Measurements from ENCODE around the gene GPR84.

The GPR84 gene

DNA sequence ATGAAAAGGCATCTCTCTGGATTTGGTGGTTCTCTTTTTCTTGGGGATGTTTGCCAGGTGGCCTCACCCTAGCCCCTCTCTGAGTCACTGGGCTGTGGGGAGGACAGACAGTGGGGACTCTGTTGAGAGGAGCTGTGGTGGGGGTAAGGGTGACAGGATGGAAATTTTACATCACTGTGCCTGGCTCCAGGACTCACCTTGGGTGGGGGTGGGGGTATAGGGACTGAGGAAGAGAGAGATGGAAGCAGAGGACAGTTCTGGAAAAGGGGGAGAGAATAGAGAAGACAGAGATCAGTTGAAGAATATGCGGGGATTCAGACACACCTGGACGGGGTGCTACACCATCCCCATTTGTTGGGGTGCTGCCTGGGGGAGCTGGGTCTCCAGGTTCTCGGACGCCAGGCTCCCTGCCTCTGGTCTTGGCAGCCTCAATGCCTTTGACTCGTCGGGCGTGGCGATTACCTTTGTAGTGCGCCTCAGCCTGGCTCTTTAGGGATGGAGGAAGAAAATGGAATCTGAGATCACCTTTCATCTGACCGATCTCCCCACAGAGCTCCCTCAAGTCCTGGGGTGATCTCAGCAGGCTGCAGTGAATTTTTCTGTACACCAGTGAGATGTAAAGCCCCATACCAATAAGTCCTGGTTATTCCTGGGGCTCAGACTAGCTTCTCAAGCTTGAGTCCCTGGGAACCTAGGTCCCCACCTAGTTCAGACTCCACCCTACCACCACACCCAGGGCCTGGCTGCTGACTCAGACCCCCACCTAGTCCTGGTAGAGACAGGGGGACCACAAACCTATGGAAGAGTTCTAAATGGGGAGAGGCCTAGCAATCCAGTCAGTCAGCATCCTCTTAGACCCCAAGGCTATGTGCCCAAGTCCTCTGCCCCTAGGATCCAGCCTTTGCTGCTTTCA lies 9.6 kb upstream of the GPR84 start:
- DNase-seq (ENCODE audit: low read depth): no peak

- DNase-seq (ENCODE audit: low read depth): no peak
Measured at GRCh38 chr12:54372113-54372806, 8.0 kb upstream of the GPR84 start.

- no peak for DNase-seq (ENCODE audit: low read depth)
Measured at GRCh38 chr12:54371328-54372112, 7.2 kb upstream of the GPR84 start.

GRCh38 chr12:54370171-54370730 lies 6.0 kb upstream of the GPR84 start:
- DNase-seq (ENCODE audit: low read depth): no peak

- no peak for DNase-seq (ENCODE audit: low read depth)
Measured at GRCh38 chr12:54369597-54370131, 5.4 kb upstream of the GPR84 start.

- peak; percentile 86 for DNase-seq (ENCODE audit: low read depth)
Measured at GRCh38 chr12:54368709-54369596, 4.7 kb upstream of the GPR84 start.

DNA sequence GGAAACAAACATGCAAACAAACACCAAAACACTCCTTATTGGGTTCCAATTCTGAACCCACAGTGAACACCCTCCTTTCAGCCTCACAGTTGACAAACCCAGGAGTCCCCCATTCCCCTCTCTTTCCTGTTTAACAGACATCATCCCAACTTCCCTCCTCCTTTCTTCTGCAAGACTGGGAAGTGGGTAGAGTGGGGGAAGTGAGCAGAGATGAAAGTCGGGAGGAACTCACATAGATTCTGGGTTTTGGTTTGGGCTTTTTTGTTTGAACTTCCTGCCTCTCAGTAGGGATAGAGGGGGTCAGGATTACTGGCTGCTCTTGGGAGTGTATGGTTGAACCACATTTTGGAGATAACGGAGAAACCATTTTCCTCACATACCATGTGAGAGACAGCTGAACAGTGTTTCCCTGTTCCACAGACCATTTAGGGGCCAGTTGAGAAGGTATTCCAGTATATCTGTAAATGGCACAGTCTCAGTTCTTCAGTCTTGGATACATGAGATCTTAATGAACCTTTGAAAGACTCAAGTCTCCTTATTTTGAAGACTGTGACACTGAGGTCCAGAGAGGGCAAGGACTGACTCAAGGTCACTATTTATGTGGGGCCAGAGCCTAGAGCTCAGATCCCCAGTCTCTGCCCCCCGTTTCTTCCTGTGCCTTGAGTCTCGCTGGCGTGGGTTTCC lies 3.9 kb upstream of the GPR84 start:
- DNase-seq (ENCODE audit: low read depth): no peak

GRCh38 chr12:54363618-54364017 lies 668 bp downstream of the GPR84 start:
- no peak for DNase-seq (ENCODE audit: low read depth)

- DNase-seq (ENCODE audit: low read depth): no peak
Measured at GRCh38 chr12:54363047-54363446, 1.2 kb downstream of the GPR84 start.

DNA sequence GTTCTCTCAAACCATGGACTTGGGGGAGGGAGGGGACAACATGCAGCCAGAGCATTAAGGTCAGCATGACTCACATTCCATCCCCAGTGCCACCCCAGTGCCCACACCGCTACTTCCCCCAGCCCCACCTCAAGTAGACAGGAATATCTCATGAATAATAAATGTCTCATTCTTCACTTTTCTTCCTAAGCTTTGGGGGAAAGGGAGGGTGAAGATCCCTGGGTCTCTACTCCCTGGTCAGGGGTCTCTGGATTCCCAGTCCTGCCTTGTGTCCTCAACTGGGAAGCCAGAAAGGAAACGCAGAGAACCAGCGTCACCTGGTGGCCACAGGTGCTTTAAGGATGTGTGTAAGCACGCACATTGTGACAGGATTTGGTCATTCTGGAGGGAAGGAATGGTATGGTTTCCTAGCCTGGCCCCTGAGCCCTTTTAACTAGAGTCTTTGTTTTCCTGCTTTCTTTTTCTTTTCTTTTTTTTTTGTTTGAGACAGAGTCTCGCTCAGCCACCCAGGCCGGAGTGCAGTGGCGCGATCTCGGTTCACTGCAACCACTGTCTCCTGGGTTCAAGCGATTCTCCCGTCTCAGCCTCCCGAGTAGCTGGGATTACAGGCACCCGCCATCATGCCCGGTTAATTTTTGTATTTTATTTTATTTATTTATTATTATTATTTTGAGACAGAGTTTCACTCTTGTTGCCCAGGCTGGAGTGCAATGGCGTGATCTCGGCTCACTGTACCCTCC lies 3.4 kb downstream of the GPR84 start:
- peak; percentile 40 for DNase-seq (ENCODE audit: low read depth)

- no peak for DNase-seq (ENCODE audit: low read depth)
Measured at GRCh38 chr12:54359762-54360351, 4.4 kb downstream of the GPR84 start.

DNA sequence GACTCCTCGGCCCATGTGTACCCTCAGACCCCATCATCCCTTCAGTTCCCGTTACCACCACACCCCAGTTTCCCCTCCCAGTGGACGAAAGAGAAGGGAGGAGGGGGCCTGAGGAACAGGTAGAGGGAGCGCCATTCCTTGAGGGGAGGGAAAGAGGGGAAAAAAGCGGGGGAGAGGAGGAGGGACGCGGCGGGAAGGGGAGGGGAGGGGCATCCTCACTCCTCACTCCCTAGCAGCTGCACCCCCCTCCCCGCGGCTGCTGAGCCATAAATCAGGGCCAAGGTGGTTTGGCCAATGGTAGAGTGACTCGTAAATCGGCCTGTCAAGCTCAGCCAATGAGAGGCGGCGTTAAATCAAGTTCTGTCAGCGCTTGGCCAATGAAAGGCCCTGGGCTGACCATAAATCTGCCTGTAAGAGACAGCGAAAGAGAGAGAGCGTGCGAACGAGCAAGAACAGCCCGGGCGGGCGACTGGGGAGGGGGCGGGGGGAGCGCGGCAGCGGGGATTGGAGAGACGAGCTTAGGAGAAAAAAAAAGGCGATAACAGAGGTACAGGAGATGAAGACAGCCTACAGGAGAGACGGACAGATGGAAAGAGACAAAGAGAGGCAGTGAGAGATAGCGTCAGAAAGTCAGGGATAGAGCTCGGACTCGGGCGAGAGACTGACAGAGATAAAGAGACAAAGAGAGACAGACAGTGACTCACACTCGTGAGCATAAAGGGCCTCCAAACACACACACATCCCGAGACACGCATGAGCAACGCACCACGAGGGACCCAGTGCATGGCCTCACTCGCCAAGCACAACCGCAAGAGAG lies 5.1 kb downstream of the GPR84 start:
- DNase-seq (ENCODE audit: low read depth): peak; percentile 84

- no peak for DNase-seq (ENCODE audit: low read depth)
Measured at GRCh38 chr12:54358191-54358944, 5.9 kb downstream of the GPR84 start.

- DNase-seq (ENCODE audit: low read depth): no peak
Measured at GRCh38 chr12:54357506-54358190, 6.6 kb downstream of the GPR84 start.

GRCh38 chr12:54356951-54357356 lies 7.3 kb downstream of the GPR84 start:
- no peak for DNase-seq (ENCODE audit: low read depth)

GRCh38 chr12:54356228-54356627 lies 8.1 kb downstream of the GPR84 start:
- no peak for DNase-seq (ENCODE audit: low read depth)
